Measurements from ENCODE around the gene TSSC4. TPM values are rescaled to one million over a fixed set of nuclear protein-coding genes. Genes with fewer than 3 reads are reported as not detected.

The TSSC4 gene
- total and polyA plus RNA-seq, 9 of the 15 experiments (the other 6 are each of a cell fraction or from before 2014, with no cell fraction given), result 0.41 to 54.2 (median 11.0) TPM

- intact Hi-C loops (cut with micrococcal nuclease), result no loop called here
- Histone ChIP-seq H2AFZ (ENCODE audit: low read depth, low read length) (no peak overlapping the region), H3K9ac (ENCODE audit: insufficient read depth in 1 of 2, low read depth in 2 of 2, low read length in 2 of 2) (no peak overlapping the region; a peak in 1 of 4 replicates), H3K27me3 (ENCODE audit: control insufficient read depth in 2 of 2, insufficient read depth in 2 of 2, low read length in 2 of 2) (peaks cover 28 to 93% of the 10 kb centered on the region in 2 experiments; a peak in 4 of 5 replicates), H3K79me2 (ENCODE audit: control insufficient read depth, insufficient read depth, low read length) (no peaks in the 10 kb centered on the region), H3K36me3 (ENCODE audit: control insufficient read depth, insufficient read depth, low read length) (no peaks in the 10 kb centered on the region), H3K9me1 (ENCODE audit: control insufficient read depth, insufficient read depth, low read length) (no peaks in the 10 kb centered on the region), H3K27ac (ENCODE audit: extremely low read depth, low read depth, low read length) (no peak overlapping the region), H3K4me2 (ENCODE audit: insufficient read depth, low read length) (no peak overlapping the region), H3K9me3 (replicated peaks; ENCODE audit: control insufficient read depth, insufficient read depth, low read depth, low read length) (no peaks in the 10 kb centered on the region), H3K4me3 (no peak overlapping the region), H3K4me1 (replicated peaks in 1 of 2; ENCODE audit: control insufficient read depth in 2 of 2, insufficient read depth in 2 of 2, low read length in 2 of 2) (peaks cover 0 to 79% of the 10 kb centered on the region in 2 experiments; a peak in 2 of 5 replicates), H4K20me1 (replicated peaks; ENCODE audit: control insufficient read depth, insufficient read depth, low read length) (peaks cover 15% of the 10 kb centered on the region; the same call in 1 of the 2 replicates)
- ATAC-seq (no peak), FAIRE-seq (no peak), DNase-seq (ENCODE audit: extremely low read depth in 1 of 4, low spot score in 3 of 4) (no peak)
- BruUV-seq (replicated peaks), result no TSS peak
- ChIA-PET CTCF (ENCODE audit: low intra/inter-chr PET ratio) (no interaction called here), POLR2A (interaction anchor here (0.6 to 0.7 kb wide), 3 partner anchors 8 to 480 kb away, joined by 3 to 4 read pairs (median 3); no protein-coding TSS in a partner anchor)
- TF ChIP-seq MAX (CRISPR knock-in tag; IDR thresholded peaks at IDR 0.05), result peak; percentile 55
- TF ChIP-seq ZNF316 (IDR thresholded peaks at IDR 0.05), result no peak
- TF ChIP-seq RBFOX2 (IDR thresholded peaks at IDR 0.05; ENCODE audit: low read depth, low read length), result no peak
- peak; percentile 37 for TF ChIP-seq ZFP36 (IDR thresholded peaks at IDR 0.05; ENCODE audit: low read depth, low read length, partially characterized antibody)
- no peak for TF ChIP-seq FOS (IDR thresholded peaks at IDR 0.05; ENCODE audit: extremely low read depth, insufficient read length)
- TF ChIP-seq, protein P1, sequence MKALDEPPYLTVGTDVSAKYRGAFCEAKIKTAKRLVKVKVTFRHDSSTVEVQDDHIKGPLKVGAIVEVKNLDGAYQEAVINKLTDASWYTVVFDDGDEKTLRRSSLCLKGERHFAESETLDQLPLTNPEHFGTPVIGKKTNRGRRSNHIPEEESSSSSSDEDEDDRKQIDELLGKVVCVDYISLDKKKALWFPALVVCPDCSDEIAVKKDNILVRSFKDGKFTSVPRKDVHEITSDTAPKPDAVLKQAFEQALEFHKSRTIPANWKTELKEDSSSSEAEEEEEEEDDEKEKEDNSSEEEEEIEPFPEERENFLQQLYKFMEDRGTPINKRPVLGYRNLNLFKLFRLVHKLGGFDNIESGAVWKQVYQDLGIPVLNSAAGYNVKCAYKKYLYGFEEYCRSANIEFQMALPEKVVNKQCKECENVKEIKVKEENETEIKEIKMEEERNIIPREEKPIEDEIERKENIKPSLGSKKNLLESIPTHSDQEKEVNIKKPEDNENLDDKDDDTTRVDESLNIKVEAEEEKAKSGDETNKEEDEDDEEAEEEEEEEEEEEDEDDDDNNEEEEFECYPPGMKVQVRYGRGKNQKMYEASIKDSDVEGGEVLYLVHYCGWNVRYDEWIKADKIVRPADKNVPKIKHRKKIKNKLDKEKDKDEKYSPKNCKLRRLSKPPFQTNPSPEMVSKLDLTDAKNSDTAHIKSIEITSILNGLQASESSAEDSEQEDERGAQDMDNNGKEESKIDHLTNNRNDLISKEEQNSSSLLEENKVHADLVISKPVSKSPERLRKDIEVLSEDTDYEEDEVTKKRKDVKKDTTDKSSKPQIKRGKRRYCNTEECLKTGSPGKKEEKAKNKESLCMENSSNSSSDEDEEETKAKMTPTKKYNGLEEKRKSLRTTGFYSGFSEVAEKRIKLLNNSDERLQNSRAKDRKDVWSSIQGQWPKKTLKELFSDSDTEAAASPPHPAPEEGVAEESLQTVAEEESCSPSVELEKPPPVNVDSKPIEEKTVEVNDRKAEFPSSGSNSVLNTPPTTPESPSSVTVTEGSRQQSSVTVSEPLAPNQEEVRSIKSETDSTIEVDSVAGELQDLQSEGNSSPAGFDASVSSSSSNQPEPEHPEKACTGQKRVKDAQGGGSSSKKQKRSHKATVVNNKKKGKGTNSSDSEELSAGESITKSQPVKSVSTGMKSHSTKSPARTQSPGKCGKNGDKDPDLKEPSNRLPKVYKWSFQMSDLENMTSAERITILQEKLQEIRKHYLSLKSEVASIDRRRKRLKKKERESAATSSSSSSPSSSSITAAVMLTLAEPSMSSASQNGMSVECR (CRISPR knock-in tag; IDR thresholded peaks at IDR 0.05), result no peak
- WGBS (ENCODE audit: insufficient coverage, low coverage, missing lambda C conversion rate), result 16% methylated on average over 25 of the region's 30 CpGs
- in situ Hi-C loops (cut with MboI), result no loop called here
Measured at GRCh38 chr11:2411446-2412305, 11.1 kb downstream of the TSSC4 start.

All from K562 (cell line).